Panc1 (cell line): ENCODE results near the gene DEPDC5. TPM values are rescaled to one million over a fixed set of nuclear protein-coding genes. Genes with fewer than 3 reads are reported as not detected.
A peak's percentile ranks its signal among the peaks of the same experiment; 100 is the strongest.

Experiments
- ATAC-seq: fragments of 200-7000 bp; cut with Tn5 transposase; 2 replicates; pipeline ENCODE4 v1.9.1; 2020; ENCODE audit warnings: mild to moderate bottlenecking, moderate library complexity
- BruUV-seq: library from RNA; stranded (reverse); fragments of 400-500 nt; replicated peaks from 2 replicates; lab custom pipeline; 2021; lab: Mats Ljungman, UMichigan
- CTCF ChIA-PET: fragments of 300-600 bp; sonication (Branson Sonifier 250); formaldehyde crosslinking; loops from one replicate; lab custom pipeline; 2022; ENCODE audit warnings: antibody characterized with exemption; lab: Charles Lee
- POLR2A ChIA-PET: fragments of 300-600 bp; sonication (Branson Sonifier 250); formaldehyde crosslinking; loops from one replicate; lab custom pipeline; 2022; ENCODE audit warnings: antibody characterized with exemption; lab: Charles Lee
- DNase-seq: peaks from one replicate; pipeline ENCODE4 v3.0.0-alpha.2; 2010; ENCODE audit warnings: low read depth, low spot score
- H3K27ac ChIP-seq: 2 replicates; pipeline ENCODE4 v1.5.1; 2011; ENCODE audit warnings: mild to moderate bottlenecking, low read length, inconsistent platforms
- H3K27me3 ChIP-seq: fragments of 200-500 bp; sonication (Bioruptor generic); 2 replicates; pipeline ENCODE4 v1.6.0; 2014; ENCODE audit warnings: low read length, inconsistent platforms; ENCODE audit not compliant: control insufficient read depth, insufficient read depth
- H3K36me3 ChIP-seq: fragments of 200-500 bp; sonication (Bioruptor generic); 2 replicates; pipeline ENCODE4 v1.5.1; 2014; ENCODE audit warnings: inconsistent platforms, mild to moderate bottlenecking, low read length, moderate library complexity; ENCODE audit not compliant: control insufficient read depth, insufficient read depth
- H3K4me1 ChIP-seq: 2 replicates; pipeline ENCODE4 v1.5.1; 2011; ENCODE audit warnings: inconsistent platforms, mild to moderate bottlenecking, low read length, moderate library complexity; ENCODE audit not compliant: control insufficient read depth, insufficient read depth
- H3K4me3 ChIP-seq, 2 experiments: 2 replicates each; pipeline ENCODE4 v1.5.1; 2011 to 2012; ENCODE audit warnings: low read depth in 2 of 2, low read length in 2 of 2, mild to moderate bottlenecking in 2 of 2, inconsistent platforms in 1 of 2, moderate library complexity in 1 of 2
- H3K9me3 ChIP-seq: fragments of 200-500 bp; sonication (Bioruptor generic); 2 replicates; pipeline ENCODE4 v1.5.1; 2014; ENCODE audit warnings: low read depth, mild to moderate bottlenecking, inconsistent platforms, low read length, moderate library complexity; ENCODE audit not compliant: control insufficient read depth, insufficient read depth
- CTCF ChIP-seq: fragments of 450-650 bp; IDR thresholded peaks from 2 replicates; pipeline ENCODE4 v1.5.1; 2017; ENCODE audit warnings: mild to moderate bottlenecking
- POLR2AphosphoS5 ChIP-seq: IDR thresholded peaks from 2 replicates; pipeline ENCODE4 v1.6.1; 2012; ENCODE audit warnings: mild to moderate bottlenecking, low read depth, low read length, moderate library complexity
- SIN3A ChIP-seq: IDR thresholded peaks from 2 replicates; pipeline ENCODE4 v1.6.1; 2012; ENCODE audit warnings: low read depth, mild to moderate bottlenecking, low read length, moderate library complexity, borderline replicate concordance; ENCODE audit not compliant: insufficient read depth
- TCF7L2 ChIP-seq: IDR thresholded peaks from 2 replicates; pipeline ENCODE4 v1.6.1; 2011; ENCODE audit warnings: mild to moderate bottlenecking, low read depth, low read length, inconsistent platforms
- in situ Hi-C: cut with HindIII; loops from 2 replicates; pipeline ENCODE4 v1.10.0; 2016; ENCODE audit warnings: low sequenced_read_pairs, low pct_unique_long_range_greater_than_20kb
- intact Hi-C: fragments of 100-400 bp; cut with micrococcal nuclease; formaldehyde crosslinking; loops from one replicate; pipeline ENCODE4 v1.10.0; 2022; ENCODE audit not compliant: unreplicated experiment
- total RNA-seq: library from RNA; stranded (reverse); gene quantifications from one replicate; pipeline ENCODE4 v1.2.1, GENCODE V29; 2021; ENCODE audit not compliant: unreplicated experiment
- TF ChIP-seq, protein P1 (sequence below), 2 experiments: IDR thresholded peaks; 2 replicates each; pipeline ENCODE4 v1.6.1; 2011 to 2012; ENCODE audit warnings: low read depth in 2 of 2, control low read depth in 1 of 2, low read length in 1 of 2, mild to moderate bottlenecking in 1 of 2, moderate library complexity in 1 of 2; ENCODE audit not compliant: insufficient read depth in 1 of 2

The DEPDC5 gene
- total RNA-seq, 1 experiment from 2014 or later: 20.2 TPM

GRCh38 chr22:31950226-31950625, 196.4 kb downstream of the DEPDC5 start:
- CTCF ChIA-PET: no interaction called here
- Histone ChIP-seq H3K4me1 (peaks cover 28% of the 10 kb centered on the region), H3K4me3 (no peak overlapping the region), H3K27me3 (no peaks in the 10 kb centered on the region), H3K27ac (no peak overlapping the region), H3K36me3 (peaks cover 13% of the 10 kb centered on the region), H3K9me3 (no peaks in the 10 kb centered on the region)
- TF ChIP-seq TCF7L2: no peak
- no peak for TF ChIP-seq SIN3A
- no peak for TF ChIP-seq POLR2AphosphoS5
- TF ChIP-seq, protein P1, sequence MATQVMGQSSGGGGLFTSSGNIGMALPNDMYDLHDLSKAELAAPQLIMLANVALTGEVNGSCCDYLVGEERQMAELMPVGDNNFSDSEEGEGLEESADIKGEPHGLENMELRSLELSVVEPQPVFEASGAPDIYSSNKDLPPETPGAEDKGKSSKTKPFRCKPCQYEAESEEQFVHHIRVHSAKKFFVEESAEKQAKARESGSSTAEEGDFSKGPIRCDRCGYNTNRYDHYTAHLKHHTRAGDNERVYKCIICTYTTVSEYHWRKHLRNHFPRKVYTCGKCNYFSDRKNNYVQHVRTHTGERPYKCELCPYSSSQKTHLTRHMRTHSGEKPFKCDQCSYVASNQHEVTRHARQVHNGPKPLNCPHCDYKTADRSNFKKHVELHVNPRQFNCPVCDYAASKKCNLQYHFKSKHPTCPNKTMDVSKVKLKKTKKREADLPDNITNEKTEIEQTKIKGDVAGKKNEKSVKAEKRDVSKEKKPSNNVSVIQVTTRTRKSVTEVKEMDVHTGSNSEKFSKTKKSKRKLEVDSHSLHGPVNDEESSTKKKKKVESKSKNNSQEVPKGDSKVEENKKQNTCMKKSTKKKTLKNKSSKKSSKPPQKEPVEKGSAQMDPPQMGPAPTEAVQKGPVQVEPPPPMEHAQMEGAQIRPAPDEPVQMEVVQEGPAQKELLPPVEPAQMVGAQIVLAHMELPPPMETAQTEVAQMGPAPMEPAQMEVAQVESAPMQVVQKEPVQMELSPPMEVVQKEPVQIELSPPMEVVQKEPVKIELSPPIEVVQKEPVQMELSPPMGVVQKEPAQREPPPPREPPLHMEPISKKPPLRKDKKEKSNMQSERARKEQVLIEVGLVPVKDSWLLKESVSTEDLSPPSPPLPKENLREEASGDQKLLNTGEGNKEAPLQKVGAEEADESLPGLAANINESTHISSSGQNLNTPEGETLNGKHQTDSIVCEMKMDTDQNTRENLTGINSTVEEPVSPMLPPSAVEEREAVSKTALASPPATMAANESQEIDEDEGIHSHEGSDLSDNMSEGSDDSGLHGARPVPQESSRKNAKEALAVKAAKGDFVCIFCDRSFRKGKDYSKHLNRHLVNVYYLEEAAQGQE (IDR thresholded peaks at IDR 0.05; ENCODE audit: insufficient read depth in 1 of 2, low read depth in 2 of 2, low read length in 1 of 2): no peak
- ATAC-seq (no peak), DNase-seq (no peak)
- intact Hi-C loops (no loop called here), in situ Hi-C loops (loop anchor here (25.0 kb wide), 1 partner anchor 238 kb away; no protein-coding TSS in a partner anchor)
- BruUV-seq: no TSS peak
- POLR2A ChIA-PET: no interaction called here

- BruUV-seq: no TSS peak
- DNase-seq (no peak), ATAC-seq (0 out of 2 replicates have a peak, but pooled peaks have one; percentile 22)
- intact Hi-C loops: no loop called here
- CTCF ChIA-PET: no interaction called here
- no peak overlapping the region for H3K27ac ChIP-seq
- peaks cover 28% of the 10 kb centered on the region for H3K4me1 ChIP-seq
- peaks cover 11% of the 10 kb centered on the region for H3K36me3 ChIP-seq
- H3K9me3 ChIP-seq: no peaks in the 10 kb centered on the region
- POLR2A ChIA-PET: no interaction called here
- H3K27me3 ChIP-seq: no peaks in the 10 kb centered on the region
- in situ Hi-C loops: loop anchor here (25.0 kb wide), 1 partner anchor 239 kb away; no protein-coding TSS in a partner anchor
- H3K4me3 ChIP-seq: no peak overlapping the region
- no peak for TF ChIP-seq POLR2AphosphoS5
- TF ChIP-seq CTCF: no peak
- no peak for TF ChIP-seq TCF7L2
- TF ChIP-seq SIN3A: no peak
- TF ChIP-seq, protein P1 (IDR thresholded peaks at IDR 0.05; ENCODE audit: insufficient read depth in 1 of 2, low read depth in 2 of 2, low read length in 1 of 2): no peak
Observed at GRCh38 chr22:31951194-31952093, 197.6 kb downstream of the DEPDC5 start.
